GM12873 (cell line): Measurements from ENCODE around the gene TAF6.

Experiments used
- TF ChIP-seq, protein P1 (sequence below): IDR thresholded peaks from 2 replicates; pipeline ENCODE4 v1.5.1; 2012; ENCODE audit warnings: low read depth, mild to moderate bottlenecking, moderate library complexity, low read length, control low read depth; ENCODE audit not compliant: insufficient read depth; ENCODE audit errors: missing control alignments

Gene TAF6

DNA sequence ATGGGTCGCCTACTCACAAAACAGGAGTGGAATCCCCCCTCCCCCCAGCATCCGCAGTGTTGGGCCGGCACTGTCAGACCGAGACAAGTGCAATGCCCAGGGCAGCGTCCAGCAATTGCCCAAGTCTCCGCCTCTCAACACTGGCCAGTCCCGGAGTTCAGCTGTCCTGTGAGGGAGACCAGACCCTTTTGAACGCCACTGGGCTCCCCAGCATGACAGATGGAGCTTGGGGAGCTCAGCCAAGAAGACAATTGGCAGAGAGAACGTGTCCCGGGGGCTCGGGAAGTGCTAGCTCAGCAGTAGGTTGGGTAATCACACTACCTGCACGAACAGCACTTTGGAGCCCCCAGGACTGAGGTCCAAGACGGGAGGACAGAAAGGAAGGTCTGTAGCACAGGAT, 25.7 kb downstream of the TAF6 start:
- TF ChIP-seq, protein P1, sequence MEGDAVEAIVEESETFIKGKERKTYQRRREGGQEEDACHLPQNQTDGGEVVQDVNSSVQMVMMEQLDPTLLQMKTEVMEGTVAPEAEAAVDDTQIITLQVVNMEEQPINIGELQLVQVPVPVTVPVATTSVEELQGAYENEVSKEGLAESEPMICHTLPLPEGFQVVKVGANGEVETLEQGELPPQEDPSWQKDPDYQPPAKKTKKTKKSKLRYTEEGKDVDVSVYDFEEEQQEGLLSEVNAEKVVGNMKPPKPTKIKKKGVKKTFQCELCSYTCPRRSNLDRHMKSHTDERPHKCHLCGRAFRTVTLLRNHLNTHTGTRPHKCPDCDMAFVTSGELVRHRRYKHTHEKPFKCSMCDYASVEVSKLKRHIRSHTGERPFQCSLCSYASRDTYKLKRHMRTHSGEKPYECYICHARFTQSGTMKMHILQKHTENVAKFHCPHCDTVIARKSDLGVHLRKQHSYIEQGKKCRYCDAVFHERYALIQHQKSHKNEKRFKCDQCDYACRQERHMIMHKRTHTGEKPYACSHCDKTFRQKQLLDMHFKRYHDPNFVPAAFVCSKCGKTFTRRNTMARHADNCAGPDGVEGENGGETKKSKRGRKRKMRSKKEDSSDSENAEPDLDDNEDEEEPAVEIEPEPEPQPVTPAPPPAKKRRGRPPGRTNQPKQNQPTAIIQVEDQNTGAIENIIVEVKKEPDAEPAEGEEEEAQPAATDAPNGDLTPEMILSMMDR, result no peak

DNA sequence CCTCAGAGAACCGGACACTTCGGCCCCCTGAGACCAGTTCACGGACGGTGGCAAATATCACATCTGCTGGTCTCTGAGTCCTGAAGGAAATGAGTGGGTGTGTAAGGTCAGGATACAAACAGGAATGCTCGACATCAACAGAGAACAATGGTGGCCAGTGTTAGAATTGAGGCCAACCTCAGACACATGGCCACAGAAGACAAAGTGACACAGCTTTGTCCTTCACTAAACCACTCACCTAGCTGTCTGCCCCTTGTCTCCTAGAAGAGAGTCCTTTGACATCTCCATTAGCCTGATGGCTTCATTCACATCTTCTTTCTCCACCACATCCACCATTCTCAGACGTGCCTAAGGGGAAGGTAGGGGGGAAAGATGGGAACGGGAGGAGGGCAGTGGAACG, 26.1 kb downstream of the TAF6 start:
- TF ChIP-seq, protein P1, result no peak

DNA sequence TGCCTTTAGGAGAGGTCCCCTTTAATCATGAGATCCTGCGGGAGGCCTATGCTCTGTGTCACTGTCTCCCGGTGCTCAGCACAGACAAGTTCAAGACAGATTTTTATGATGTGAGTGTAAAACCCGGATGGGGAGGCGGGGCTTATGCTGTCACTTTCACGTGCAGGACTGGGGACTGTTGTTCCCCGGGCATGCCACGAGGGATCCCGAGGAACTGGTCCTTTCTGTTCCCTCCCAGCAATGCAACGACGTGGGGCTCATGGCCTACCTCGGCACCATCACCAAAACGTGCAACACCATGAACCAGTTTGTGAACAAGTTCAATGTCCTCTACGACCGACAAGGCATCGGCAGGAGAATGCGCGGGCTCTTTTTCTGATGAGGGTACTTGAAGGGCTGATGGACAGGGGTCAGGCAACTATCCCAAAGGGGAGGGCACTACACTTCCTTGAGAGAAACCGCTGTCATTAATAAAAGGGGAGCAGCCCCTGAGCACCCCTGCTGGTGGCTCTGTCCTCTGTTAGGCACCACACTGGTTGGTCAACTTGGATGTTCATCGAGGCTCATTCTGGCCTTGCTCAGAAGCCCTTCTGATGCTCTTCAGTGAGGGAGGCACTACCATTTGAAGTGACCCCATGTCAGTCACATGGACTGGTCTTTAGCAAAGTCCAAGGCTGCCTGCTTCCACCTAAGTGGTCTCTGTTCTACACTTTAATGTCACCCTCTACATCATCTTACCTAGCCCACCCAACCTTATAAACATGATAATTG, 27.6 kb downstream of the TAF6 start:
- TF ChIP-seq, protein P1, result peak; percentile 29

DNA sequence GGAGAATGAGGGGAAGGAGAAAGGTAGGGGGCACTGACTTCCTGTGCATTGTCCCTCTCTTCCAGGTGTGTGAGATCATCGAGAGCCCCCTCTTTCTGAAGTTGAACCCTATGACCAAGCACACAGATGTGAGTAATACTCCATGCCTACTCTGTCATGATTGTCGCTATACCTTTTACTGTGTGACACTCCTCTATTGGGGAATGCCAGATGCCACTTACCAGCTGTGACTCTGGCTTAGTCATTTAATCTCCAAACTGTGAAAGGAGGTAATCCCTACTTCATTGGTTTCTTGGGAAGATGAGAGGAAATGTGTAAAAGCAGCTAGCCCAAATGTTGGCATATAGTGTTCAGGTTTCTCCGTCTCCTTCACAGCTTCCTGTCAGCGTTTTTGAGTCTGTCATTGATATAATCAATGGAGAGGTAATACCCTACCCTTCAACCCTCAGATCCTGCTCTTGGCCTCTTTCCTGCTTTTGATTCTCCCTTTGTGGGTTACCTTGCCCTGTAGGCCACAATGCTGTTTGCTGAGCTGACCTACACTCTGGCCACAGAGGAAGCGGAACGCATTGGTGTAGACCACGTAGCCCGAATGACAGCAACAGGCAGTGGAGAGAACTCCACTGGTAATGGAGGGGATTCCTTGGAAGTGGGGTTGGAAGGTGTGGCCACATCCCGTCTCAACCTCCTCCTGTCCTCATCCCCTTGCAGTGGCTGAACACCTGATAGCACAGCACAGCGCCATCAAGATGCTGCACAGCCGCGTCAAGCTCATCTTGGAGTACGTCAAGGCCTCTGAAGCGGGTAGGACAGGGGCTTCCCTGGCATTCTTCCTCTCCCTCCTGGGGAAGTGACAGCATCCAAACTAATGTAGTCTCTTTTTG, 28.4 kb downstream of the TAF6 start:
- TF ChIP-seq, protein P1, result no peak

DNA sequence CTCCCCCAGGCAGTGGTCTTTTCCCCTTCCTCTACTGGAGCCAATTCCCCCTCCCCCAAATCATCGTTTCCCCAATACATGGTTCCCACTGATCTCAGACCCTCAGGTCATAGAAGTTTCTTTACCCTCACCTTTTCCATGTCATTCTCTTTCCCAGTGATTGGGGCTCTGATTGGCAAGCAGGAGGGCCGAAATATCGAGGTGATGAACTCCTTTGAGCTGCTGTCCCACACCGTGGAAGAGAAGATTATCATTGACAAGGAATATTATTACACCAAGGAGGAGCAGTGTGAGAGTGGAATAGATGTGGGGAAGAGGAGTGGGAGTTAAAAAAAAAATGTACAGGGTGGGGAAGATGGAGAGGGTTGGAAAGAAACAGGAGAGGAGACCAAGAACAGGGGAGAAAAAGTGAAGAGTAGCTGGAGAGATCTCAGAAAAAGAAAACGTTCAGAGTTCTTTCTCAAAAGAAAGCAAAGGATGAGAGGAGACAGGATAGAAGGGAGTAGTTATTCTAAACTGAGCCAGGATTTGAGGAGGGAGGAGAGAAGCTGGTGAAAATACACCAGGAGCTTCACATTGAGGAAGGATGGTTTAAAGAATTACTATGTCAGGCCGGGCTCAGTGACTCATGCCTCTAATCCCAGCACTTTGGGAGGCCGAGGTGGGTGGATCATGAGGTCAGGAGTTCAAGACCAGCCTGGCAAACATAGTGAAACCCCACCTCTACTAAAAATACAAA, 29.5 kb downstream of the TAF6 start:
- TF ChIP-seq, protein P1, result no peak

DNA sequence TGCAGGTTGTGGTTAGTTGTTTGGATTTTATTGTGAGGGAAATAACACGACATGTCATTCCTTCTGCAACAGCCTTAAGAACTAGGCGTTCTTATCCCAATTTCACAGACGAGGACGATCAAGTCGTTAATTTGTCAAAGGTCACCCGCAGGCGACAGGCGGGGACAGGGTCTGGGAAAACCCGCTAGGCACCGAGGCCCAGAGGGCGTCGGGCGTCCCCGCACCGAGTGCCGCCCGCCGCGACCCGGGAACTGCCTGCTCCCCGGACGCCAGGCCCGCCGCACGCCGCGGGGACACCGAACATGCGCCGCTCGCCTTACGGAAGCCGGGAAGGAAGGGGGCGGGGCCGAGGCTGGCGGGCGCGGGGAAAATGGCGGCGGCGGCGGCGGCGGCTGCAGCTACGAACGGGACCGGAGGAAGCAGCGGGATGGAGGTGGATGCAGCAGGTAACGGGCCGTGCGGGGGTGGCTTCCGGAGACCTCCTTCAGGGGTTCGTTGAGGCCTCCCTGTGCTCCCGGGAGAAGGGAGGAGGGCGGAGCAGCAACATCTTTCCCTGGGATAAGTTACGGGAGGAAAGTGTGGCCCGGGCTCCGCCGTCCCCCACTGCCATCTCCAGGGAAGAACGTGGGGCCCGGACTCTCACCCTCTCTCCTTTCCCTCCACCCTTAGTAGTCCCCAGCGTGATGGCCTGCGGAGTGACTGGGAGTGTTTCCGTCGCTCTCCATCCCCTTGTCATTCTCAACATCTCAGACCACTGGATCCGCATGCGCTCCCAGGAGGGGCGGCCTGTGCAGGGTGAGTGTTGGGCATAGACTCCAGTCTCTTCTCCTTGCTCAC, 30.3 kb downstream of the TAF6 start, which contains the start of gene COPS6:
TSS of gene COPS6 (plus strand) at position 349 of the 837 bp plus-strand sequence. CDS start at position 371, 22 bp downstream.
- TF ChIP-seq, protein P1, result no peak
